Peyer's patch (tissue), 4 donors: ENCODE measurements around the gene CDKAL1.

Source experiments
- CTCF ChIP-seq, 6 experiments: fragments of 450-650 bp in 4 of 6; fragments of 200-600 bp in 2 of 6; sonication (generic) in 1 of 6; IDR thresholded peaks; one replicate each; pipeline ENCODE4 v1.5.1; 2017 to 2019; ENCODE audit warnings: antibody characterized with exemption in 6 of 6, mild to moderate bottlenecking in 3 of 6, moderate library complexity in 1 of 6
- POLR2A ChIP-seq, 2 donors: fragments of 450-650 bp; IDR thresholded peaks; one replicate each; pipeline ENCODE4 v1.5.1; 2017; ENCODE audit warnings: antibody characterized with exemption in 2 of 2, mild to moderate bottlenecking in 2 of 2, moderate library complexity in 2 of 2

DNA sequence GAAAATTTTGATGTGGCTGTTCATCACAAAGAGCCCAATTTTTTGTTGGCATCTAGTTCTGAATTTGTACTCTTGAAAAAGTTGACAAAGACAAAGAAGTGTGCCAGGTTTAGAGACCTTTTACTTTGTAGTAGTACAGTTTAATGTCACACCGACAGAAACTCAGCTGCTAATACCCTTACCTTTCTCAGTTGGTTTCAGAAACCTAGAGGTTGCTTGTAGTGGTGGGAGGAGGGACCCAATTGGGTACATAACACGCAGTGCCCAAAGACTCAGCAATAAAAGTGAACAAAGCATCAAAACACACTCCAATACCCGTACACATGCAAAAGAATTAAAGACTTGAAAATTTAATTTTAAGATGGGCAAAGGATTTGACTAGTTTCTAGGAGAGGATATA lies 203.7 kb downstream of the CDKAL1 start:
- no peak for TF ChIP-seq CTCF (IDR thresholded peaks at IDR 0.05)
- TF ChIP-seq POLR2A (IDR thresholded peaks at IDR 0.05): no peak
